GM20000 (cell line): Measurements from ENCODE around the gene ANKHD1.

ENCODE experiments used
- DNase-seq: peaks from one replicate; pipeline ENCODE4 v3.0.0; 2012; ENCODE audit warnings: low spot score
- CTCF ChIP-seq: IDR thresholded peaks from 2 replicates; pipeline ENCODE4 v1.5.1; 2012; ENCODE audit warnings: mild to moderate bottlenecking, control low read depth; ENCODE audit errors: extremely low read depth, missing control alignments

Gene ANKHD1

GRCh38 chr5:140365282-140365681 lies 36.4 kb upstream of the ANKHD1 start:
- DNase-seq = no peak

GRCh38 chr5:140365941-140366340 lies 35.7 kb upstream of the ANKHD1 start:
- TF ChIP-seq CTCF = no peak
- DNase-seq = peak; percentile 1

More at GRCh38 chr5:140365282-140365681, 36.4 kb upstream of the ANKHD1 start:
- no peak for TF ChIP-seq CTCF

GRCh38 chr5:140366589-140367255 lies 34.9 kb upstream of the ANKHD1 start:
- TF ChIP-seq CTCF = no peak
- peak; percentile 0 for DNase-seq

GRCh38 chr5:140367256-140368013 lies 34.2 kb upstream of the ANKHD1 start:
- TF ChIP-seq CTCF = no peak

GRCh38 chr5:140371356-140372151 lies 30.1 kb upstream of the ANKHD1 start:
- no peak for DNase-seq
- no peak for TF ChIP-seq CTCF

More at GRCh38 chr5:140367256-140368013, 34.2 kb upstream of the ANKHD1 start:
- no peak for DNase-seq

GRCh38 chr5:140372971-140373487 lies 28.6 kb upstream of the ANKHD1 start:
- peak; percentile 59 for DNase-seq
- peak; percentile 84 for TF ChIP-seq CTCF
